HepG2 (cell line): Measurements from ENCODE around the gene MC1R. TPM values are rescaled to one million over a fixed set of nuclear protein-coding genes. Genes with fewer than 3 reads are reported as not detected.

Experiments
- ATF1 ChIP-seq: IDR thresholded peaks from 2 replicates; pipeline ENCODE4 v1.6.1; 2016; ENCODE audit warnings: mild to moderate bottlenecking, control low read depth
- ATF2 ChIP-seq: sonication (generic); formaldehyde crosslinking; IDR thresholded peaks from 2 replicates; pipeline ENCODE4 v1.4.0; 2020; ENCODE audit warnings: missing genetic modification reagents
- ATF7-NPFF ChIP-seq: sonication (generic); formaldehyde crosslinking; IDR thresholded peaks from 2 replicates; pipeline ENCODE4 v1.8.1; 2023; ENCODE audit warnings: mild to moderate bottlenecking, low read depth, missing genetic modification reagents, moderate library complexity
- HCFC1 ChIP-seq: fragments of 150-350 bp; IDR thresholded peaks from 2 replicates; pipeline ENCODE4 v1.6.1; 2014; ENCODE audit warnings: low read depth, low read length
- HDAC1 ChIP-seq: sonication (generic); formaldehyde crosslinking; IDR thresholded peaks from 2 replicates; pipeline ENCODE4 v1.5.1; 2020; ENCODE audit warnings: mild to moderate bottlenecking, missing genetic modification reagents
- JDP2 ChIP-seq: sonication (generic); formaldehyde crosslinking; IDR thresholded peaks from 2 replicates; pipeline ENCODE4 v1.8.1; 2022; ENCODE audit warnings: missing genetic modification reagents, borderline replicate concordance
- KLF16 ChIP-seq, 2 experiments: sonication (generic) in 1 of 2; formaldehyde crosslinking in 1 of 2; IDR thresholded peaks; 2 replicates each; pipeline versions ENCODE4 v1.6.1 to v1.8.0; 2016 to 2023; ENCODE audit warnings: missing genetic modification reagents in 2 of 2, missing compliant biosample characterization in 1 of 2
- MIER3 ChIP-seq: IDR thresholded peaks from 2 replicates; pipeline ENCODE4 v1.6.1; 2016; ENCODE audit warnings: missing compliant biosample characterization, borderline replicate concordance
- NFE2L2 ChIP-seq: fragments of 150-350 bp; IDR thresholded peaks from 2 replicates; pipeline ENCODE4 v1.6.1; 2014; ENCODE audit warnings: low read length
- ONECUT2 ChIP-seq: sonication (generic); formaldehyde crosslinking; IDR thresholded peaks from 2 replicates; pipeline ENCODE4 v1.4.0; 2020; ENCODE audit warnings: missing genetic modification reagents
- PHF5A ChIP-seq: IDR thresholded peaks from one replicate; pipeline ENCODE4 v1.6.1; 2018; ENCODE audit warnings: low read depth, missing genetic modification reagents; ENCODE audit not compliant: unreplicated experiment
- PTBP1 ChIP-seq: fragments of 200-400 bp; formaldehyde crosslinking; IDR thresholded peaks from 2 replicates; pipeline ENCODE4 v1.6.1; 2018; ENCODE audit warnings: low read length, low read depth; ENCODE audit not compliant: poor library complexity, severe bottlenecking
- RCOR2 ChIP-seq: IDR thresholded peaks from 2 replicates; pipeline ENCODE4 v1.6.1; 2016; ENCODE audit warnings: missing biosample characterization, missing genetic modification reagents
- REST ChIP-seq, 2 experiments: IDR thresholded peaks; 2 replicates each; pipeline ENCODE4 v1.6.1; 2011 to 2012; ENCODE audit warnings: low read length in 2 of 2, borderline replicate concordance in 1 of 2, low read depth in 1 of 2, mild to moderate bottlenecking in 1 of 2, moderate library complexity in 1 of 2
- RFX3 ChIP-seq: IDR thresholded peaks from 2 replicates; pipeline ENCODE4 v1.6.1; 2016; ENCODE audit warnings: missing biosample characterization, missing genetic modification reagents
- SMAD9 ChIP-seq: sonication (generic); formaldehyde crosslinking; IDR thresholded peaks from 2 replicates; pipeline ENCODE4 v1.5.1; 2020; ENCODE audit warnings: mild to moderate bottlenecking, missing genetic modification reagents
- SP1 ChIP-seq, 2 experiments: fragments of 450-650 bp in 1 of 2; sonication (generic) in 1 of 2; formaldehyde crosslinking in 1 of 2; IDR thresholded peaks; 2 replicates each; pipeline versions ENCODE4 v1.4.0 to v1.6.1; 2016 to 2020; ENCODE audit warnings: missing genetic modification reagents in 1 of 2
- TEAD3 ChIP-seq: optimal IDR thresholded peaks from 2 replicates; pipeline ENCODE3; 2016; ENCODE audit warnings: borderline replicate concordance
- U2AF1 ChIP-seq: fragments of 200-400 bp; formaldehyde crosslinking; optimal IDR thresholded peaks from 2 replicates; pipeline ENCODE3; 2017; ENCODE audit warnings: mild to moderate bottlenecking, low read depth, low read length
- ZNF451 ChIP-seq: sonication (generic); formaldehyde crosslinking; IDR thresholded peaks from 2 replicates; pipeline ENCODE4 v1.5.0; 2020; ENCODE audit warnings: mild to moderate bottlenecking, missing genetic modification reagents
- ZNF484 ChIP-seq: sonication (generic); formaldehyde crosslinking; IDR thresholded peaks from 2 replicates; pipeline ENCODE4 v1.5.1; 2020; ENCODE audit warnings: mild to moderate bottlenecking, low read depth, missing genetic modification reagents, borderline replicate concordance
- ZNF572 ChIP-seq: sonication (generic); formaldehyde crosslinking; IDR thresholded peaks from 2 replicates; pipeline ENCODE4 v1.5.1; 2020; ENCODE audit warnings: mild to moderate bottlenecking, missing genetic modification reagents
- ZNF605 ChIP-seq: sonication (generic); formaldehyde crosslinking; IDR thresholded peaks from 2 replicates; pipeline ENCODE4 v1.8.0; 2022; ENCODE audit warnings: mild to moderate bottlenecking, missing genetic modification reagents
- ZNF614 ChIP-seq: IDR thresholded peaks from 2 replicates; pipeline ENCODE4 v1.6.1; 2018; ENCODE audit warnings: missing biosample characterization, missing genetic modification reagents, inconsistent platforms, borderline replicate concordance
- ZNF615 ChIP-seq: sonication (generic); formaldehyde crosslinking; IDR thresholded peaks from 2 replicates; pipeline ENCODE4 v1.5.0; 2020; ENCODE audit warnings: mild to moderate bottlenecking, missing genetic modification reagents, borderline replicate concordance
- polyA plus RNA-seq, 8 experiments: library from polyadenylated mRNA; depleted of rRNA in 3 of 8; stranded (reverse) in 7 of 8; unstranded in 1 of 8; fragments of >200 nt; fragmentation: Illumina TruSeq in 4 of 8; extraction: Trizol in 4 of 8; gene quantifications; 2 replicates each; pipeline versions ENCODE4 v1.2.1 to v1.2.3, GENCODE V29; 2011 to 2016; ENCODE audit warnings: low read depth in 4 of 8, missing spikeins in 1 of 8, mixed read lengths in 1 of 8; ENCODE audit not compliant: insufficient read depth in 1 of 8
- total RNA-seq, 5 experiments: library from RNA; depleted of rRNA; stranded (reverse); fragments of >200 nt; fragmentation: Illumina TruSeq; extraction: Trizol; gene quantifications; 2 replicates each; pipeline ENCODE4 v1.2.3, GENCODE V29; 2016; ENCODE audit warnings: low read depth in 1 of 5
- TF ChIP-seq, protein P1 (sequence below): sonication (generic); formaldehyde crosslinking; IDR thresholded peaks from 2 replicates; pipeline ENCODE4 v1.5.1; 2020; ENCODE audit warnings: mild to moderate bottlenecking, missing genetic modification reagents, borderline replicate concordance

MC1R gene
- total and polyA plus RNA-seq, 2 of the 13 experiments (the other 11 are each of a cell fraction or from before 2014, with no cell fraction given): 9.1 to 14.8 TPM

GRCh38 chr16:89922477-89922883, 3.8 kb downstream of the MC1R start (continued):
- TF ChIP-seq, protein P1, sequence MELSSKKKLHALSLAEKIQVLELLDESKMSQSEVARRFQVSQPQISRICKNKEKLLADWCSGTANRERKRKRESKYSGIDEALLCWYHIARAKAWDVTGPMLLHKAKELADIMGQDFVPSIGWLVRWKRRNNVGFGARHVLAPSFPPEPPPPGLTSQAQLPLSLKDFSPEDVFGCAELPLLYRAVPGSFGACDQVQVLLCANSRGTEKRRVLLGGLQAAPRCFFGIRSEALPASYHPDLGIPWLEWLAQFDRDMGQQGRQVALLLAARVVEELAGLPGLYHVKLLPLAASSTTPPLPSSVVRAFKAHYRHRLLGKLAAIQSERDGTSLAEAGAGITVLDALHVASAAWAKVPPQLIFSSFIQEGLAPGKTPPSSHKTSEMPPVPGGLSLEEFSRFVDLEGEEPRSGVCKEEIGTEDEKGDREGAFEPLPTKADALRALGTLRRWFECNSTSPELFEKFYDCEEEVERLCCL (CRISPR knock-in tag): no peak
- TF ChIP-seq MIER3 (CRISPR knock-in tag) (no peak; the same call in 1 of the 2 replicates), ONECUT2 (CRISPR knock-in tag) (0 out of 2 replicates have a peak, but pooled peaks have one; percentile 50), HCFC1 (no peak), PTBP1 (no peak), ATF1 (no peak), ATF2 (CRISPR knock-in tag) (no peak), NFE2L2 (no peak), RCOR2 (no peak), ATF7-NPFF (CRISPR knock-in tag) (peak; percentile 74; the same call in 1 of the 2 replicates), RFX3 (CRISPR knock-in tag) (no peak), ZNF451 (no peak; the same call in 1 of the 2 replicates), ZNF605 (CRISPR knock-in tag) (0 out of 2 replicates have a peak, but pooled peaks have one; percentile 64), SMAD9 (CRISPR knock-in tag) (peak; percentile 86; the same call in 1 of the 2 replicates), REST (IDR thresholded peaks at IDR 0.05; ENCODE audit: borderline replicate concordance in 1 of 2, low read depth in 1 of 2, low read length in 2 of 2) (no peak; a peak in 1 of 4 replicates), SP1 (IDR thresholded peaks at IDR 0.05) (no peak), SP1 (CRISPR knock-in tag; IDR thresholded peaks at IDR 0.05) (no peak; the same call in 1 of the 2 replicates), ZNF615 (CRISPR knock-in tag) (peak; percentile 84; the same call in 1 of the 2 replicates), HDAC1 (peak; percentile 83; the same call in 1 of the 2 replicates), ZNF614 (CRISPR knock-in tag) (no peak), PHF5A (CRISPR knock-in tag) (no peak), ZNF484 (CRISPR knock-in tag) (no peak), KLF16 (CRISPR knock-in tag; IDR thresholded peaks at IDR 0.05) (no peak; a peak in 1 of 4 replicates), U2AF1 (no peak), TEAD3 (CRISPR knock-in tag) (peak; percentile 26), ZNF572 (CRISPR knock-in tag) (0 out of 2 replicates have a peak, but pooled peaks have one; percentile 8), JDP2 (CRISPR knock-in tag) (no peak)
